Lower leg skin (tissue), 4 donors: Measurements from ENCODE around the gene MAGI3. TPM values are rescaled to one million over a fixed set of nuclear protein-coding genes. Genes with fewer than 3 reads are reported as not detected.

Experiments
- DNase-seq, 2 donors: peaks; one replicate each; pipeline ENCODE4 v3.0.0-alpha.2; 2019; ENCODE audit warnings: low spot score in 2 of 2
- H3K4me3 ChIP-seq: fragments of 200-600 bp; sonication (generic); 2 replicates; pipeline ENCODE4 v1.5.1; 2017; ENCODE audit warnings: mild to moderate bottlenecking, low read depth; ENCODE audit not compliant: poor library complexity, severe bottlenecking
- CTCF ChIP-seq, 3 donors: fragments of 450-650 bp; IDR thresholded peaks; one replicate each; pipeline ENCODE4 v1.5.1; 2016; ENCODE audit warnings: antibody characterized with exemption in 3 of 3, mild to moderate bottlenecking in 3 of 3, moderate library complexity in 2 of 3
- POLR2A ChIP-seq, 2 donors: fragments of 450-650 bp; IDR thresholded peaks; one replicate each; pipeline ENCODE4 v1.6.1; 2016 to 2017; ENCODE audit warnings: antibody characterized with exemption in 2 of 2, mild to moderate bottlenecking in 1 of 2, moderate library complexity in 1 of 2
- WGBS, 2 donors: methylation state at CpG; one replicate each; pipeline ENCODE4 v1.1.5; 2018; 5-methylcytosine and 5-hydroxymethylcytosine counted together
- intact Hi-C: fragments of 100-400 bp; cut with DNase I; formaldehyde crosslinking; loops from one replicate; pipeline ENCODE4 v1.15.0; 2023; ENCODE audit warnings: low total_unique reads
- total RNA-seq, 4 donors: library from RNA; depleted of rRNA; stranded (reverse); fragments of >200 nt; gene quantifications; one replicate each; pipeline ENCODE4 v1.1.0, GENCODE V29; 2016

MAGI3 gene
- total RNA-seq, 4 donors from 2014 or later = 6.8 to 14.2 (median 10.3) TPM

GRCh38 chr1:113647164-113647563, 256.8 kb downstream of the MAGI3 start:
- intact Hi-C loops = no loop called here
- no peak for DNase-seq
- TF ChIP-seq CTCF (IDR thresholded peaks at IDR 0.05) (no peak), POLR2A (IDR thresholded peaks at IDR 0.05) (no peak)
- WGBS, 2 donors = 92 to 97% methylated on average over 1 of the region's 1 CpG
- no peak overlapping the region for H3K4me3 ChIP-seq

GRCh38 chr1:113648478-113648877, 258.2 kb downstream of the MAGI3 start:
- no peak for DNase-seq
- intact Hi-C loops = no loop called here
- H3K4me3 ChIP-seq = no peak overlapping the region
- TF ChIP-seq POLR2A (IDR thresholded peaks at IDR 0.05) = no peak
- TF ChIP-seq CTCF (IDR thresholded peaks at IDR 0.05) = no peak

GRCh38 chr1:113652771-113653170, 262.5 kb downstream of the MAGI3 start:
- no peak for TF ChIP-seq CTCF (IDR thresholded peaks at IDR 0.05)
- no peak for TF ChIP-seq POLR2A (IDR thresholded peaks at IDR 0.05)
- intact Hi-C loops = no loop called here
- H3K4me3 ChIP-seq = no peak overlapping the region
- no peak for DNase-seq

GRCh38 chr1:113653741-113654140, 263.4 kb downstream of the MAGI3 start:
- intact Hi-C loops = no loop called here
- 96 to 97% methylated on average over 5 of the region's 5 CpGs for WGBS, 2 donors
- no peak for DNase-seq
- TF ChIP-seq CTCF (IDR thresholded peaks at IDR 0.05) (no peak), POLR2A (IDR thresholded peaks at IDR 0.05) (no peak)
- H3K4me3 ChIP-seq = no peak overlapping the region

- H3K4me3 ChIP-seq = no peak overlapping the region
- TF ChIP-seq CTCF (IDR thresholded peaks at IDR 0.05) (no peak), POLR2A (IDR thresholded peaks at IDR 0.05) (no peak)
- intact Hi-C loops = no loop called here
- 95 to 99% methylated on average over 2 of the region's 2 CpGs for WGBS, 2 donors
- DNase-seq = no peak
Observed at GRCh38 chr1:113654883-113655282, 264.6 kb downstream of the MAGI3 start.

- DNase-seq = no peak
- intact Hi-C loops = no loop called here
- 93 to 95% methylated on average over 3 of the region's 3 CpGs for WGBS, 2 donors
- no peak overlapping the region for H3K4me3 ChIP-seq
- no peak for TF ChIP-seq CTCF (IDR thresholded peaks at IDR 0.05)
- no peak for TF ChIP-seq POLR2A (IDR thresholded peaks at IDR 0.05)
Observed at GRCh38 chr1:113657126-113657525, 266.8 kb downstream of the MAGI3 start.
